ENCODE data around the gene UBE2Q1.

DNA sequence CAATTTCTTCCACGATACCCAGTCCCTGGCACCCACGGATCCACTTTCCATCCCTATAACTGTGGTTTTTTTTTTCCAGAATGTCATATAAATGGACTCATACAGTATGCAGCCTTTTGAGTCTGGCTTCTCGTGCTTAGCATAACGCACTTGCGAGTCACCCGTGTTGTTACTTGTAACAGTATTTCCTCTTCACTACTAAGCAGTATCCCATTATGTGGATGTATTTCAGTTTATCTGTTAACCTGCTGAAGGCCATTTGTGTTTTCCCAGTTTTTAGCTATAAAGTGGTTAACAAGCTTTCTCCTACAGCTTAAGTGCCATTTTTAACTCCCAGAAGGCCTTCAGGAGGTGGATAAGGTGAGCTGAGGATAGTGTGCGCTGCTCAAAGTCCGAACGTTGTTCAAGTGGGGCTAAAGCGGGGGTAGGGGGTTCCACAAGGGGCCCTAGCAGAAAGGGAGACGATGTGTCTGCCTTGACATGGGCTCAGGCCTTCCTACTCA is 48.7 kb upstream of the UBE2Q1 start:
- TF ChIP-seq EZH2 (IDR thresholded peaks at IDR 0.05; ENCODE audit: low read length): no peak
- TF ChIP-seq, protein P1, sequence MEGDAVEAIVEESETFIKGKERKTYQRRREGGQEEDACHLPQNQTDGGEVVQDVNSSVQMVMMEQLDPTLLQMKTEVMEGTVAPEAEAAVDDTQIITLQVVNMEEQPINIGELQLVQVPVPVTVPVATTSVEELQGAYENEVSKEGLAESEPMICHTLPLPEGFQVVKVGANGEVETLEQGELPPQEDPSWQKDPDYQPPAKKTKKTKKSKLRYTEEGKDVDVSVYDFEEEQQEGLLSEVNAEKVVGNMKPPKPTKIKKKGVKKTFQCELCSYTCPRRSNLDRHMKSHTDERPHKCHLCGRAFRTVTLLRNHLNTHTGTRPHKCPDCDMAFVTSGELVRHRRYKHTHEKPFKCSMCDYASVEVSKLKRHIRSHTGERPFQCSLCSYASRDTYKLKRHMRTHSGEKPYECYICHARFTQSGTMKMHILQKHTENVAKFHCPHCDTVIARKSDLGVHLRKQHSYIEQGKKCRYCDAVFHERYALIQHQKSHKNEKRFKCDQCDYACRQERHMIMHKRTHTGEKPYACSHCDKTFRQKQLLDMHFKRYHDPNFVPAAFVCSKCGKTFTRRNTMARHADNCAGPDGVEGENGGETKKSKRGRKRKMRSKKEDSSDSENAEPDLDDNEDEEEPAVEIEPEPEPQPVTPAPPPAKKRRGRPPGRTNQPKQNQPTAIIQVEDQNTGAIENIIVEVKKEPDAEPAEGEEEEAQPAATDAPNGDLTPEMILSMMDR (optimal IDR thresholded peaks at IDR 0.05 in 1 of 3, IDR thresholded peaks at IDR 0.05 in 1 of 3, conservative IDR thresholded peaks at IDR 0.05 in 1 of 3; ENCODE audit: extremely low read depth in 1 of 3, insufficient read depth in 2 of 3, low read length in 3 of 3): peak in 1 of 3 experiments; percentile 30

Measured in keratinocyte (primary cell).